ENCODE results near the gene RNF148. TPM values are rescaled to one million over a fixed set of nuclear protein-coding genes. Genes with fewer than 3 reads are reported as not detected.

RNF148 gene
- total and polyA plus RNA-seq, 2 of the 8 experiments (the other 6 are each of a cell fraction or from before 2014, with no cell fraction given), result 0.27 to 0.45 TPM

DNA sequence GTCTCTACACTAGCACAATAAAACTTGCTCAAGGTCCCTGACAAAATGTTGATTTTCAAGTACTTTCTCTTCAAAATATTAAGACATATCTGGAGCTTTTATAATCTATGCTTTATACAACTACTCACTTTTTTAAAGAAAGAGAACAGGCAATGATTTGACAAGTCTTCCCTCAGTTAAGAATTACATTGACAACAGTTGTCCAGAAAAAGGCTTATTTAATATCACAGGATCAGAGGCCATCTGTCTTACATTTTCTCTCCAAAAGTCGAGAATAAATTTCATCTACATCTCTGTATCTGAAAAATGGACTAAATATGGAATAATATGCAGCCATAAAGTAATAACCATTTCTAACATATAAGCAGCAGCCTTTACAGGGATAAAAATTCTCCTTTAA is 8.2 kb upstream of the RNF148 start:
- no peaks in the 10 kb centered on the region for H3K27me3 ChIP-seq (replicated peaks in 1 of 4; ENCODE audit: control insufficient read depth in 3 of 4, extremely low read depth in 1 of 4, insufficient read depth in 3 of 4, low read length in 3 of 4)
- no peak overlapping the region for H3K18ac ChIP-seq (ENCODE audit: extremely low read depth, low read length)
- H2BK12ac ChIP-seq (ENCODE audit: low read depth, low read length), result no peak overlapping the region
- no peaks in the 10 kb centered on the region for H3K23me2 ChIP-seq (ENCODE audit: low read depth, low read length)
- no peak overlapping the region for H3K23ac ChIP-seq (ENCODE audit: insufficient read length)
- H3K27ac ChIP-seq (ENCODE audit: low read depth, low read length), result no peak overlapping the region
- H4K5ac ChIP-seq (ENCODE audit: insufficient read length, low read depth, low read length), result no peak overlapping the region
- H3K36me3 ChIP-seq (ENCODE audit: control insufficient read depth in 2 of 4, insufficient read depth in 4 of 4, low read length in 3 of 4), result no peaks in the 10 kb centered on the region
- no peak for FAIRE-seq
- H2AK5ac ChIP-seq (ENCODE audit: low read depth, low read length), result no peak overlapping the region
- no peak overlapping the region for H4K91ac ChIP-seq (replicated peaks; ENCODE audit: insufficient read length, low read length)
- no peak overlapping the region for H3K4me2 ChIP-seq (ENCODE audit: insufficient read depth in 1 of 2, low read depth in 2 of 2, low read length in 2 of 2)
- no peaks in the 10 kb centered on the region for H3K9me3 ChIP-seq (ENCODE audit: insufficient read depth in 2 of 2, low read depth in 1 of 2, low read length in 1 of 2)
- H2BK20ac ChIP-seq (ENCODE audit: low read length), result no peak overlapping the region
- TF ChIP-seq NANOG (IDR thresholded peaks at IDR 0.05; ENCODE audit: insufficient read depth, low read depth, low read length, poor library complexity, severe bottlenecking) (no peak), CHD1 (IDR thresholded peaks at IDR 0.05; ENCODE audit: low read depth, low read length) (no peak), BACH1 (IDR thresholded peaks at IDR 0.05; ENCODE audit: low read length) (no peak), FOSL1 (IDR thresholded peaks at IDR 0.05; ENCODE audit: insufficient read depth, low read depth, low read length) (no peak), SRF (IDR thresholded peaks at IDR 0.05; ENCODE audit: low read depth, low read length) (no peak), PHF8 (conservative IDR thresholded peaks at IDR 0.05; ENCODE audit: low read depth, low read length) (no peak), CEBPB (IDR thresholded peaks at IDR 0.05; ENCODE audit: low read depth, low read length) (no peak), POLR2AphosphoS5 (IDR thresholded peaks at IDR 0.05; ENCODE audit: low read depth, low read length) (no peak), EZH2 (IDR thresholded peaks at IDR 0.05; ENCODE audit: low read depth, low read length, severe bottlenecking) (no peak), CREB1 (IDR thresholded peaks at IDR 0.05) (no peak)
- TF ChIP-seq, protein P1, sequence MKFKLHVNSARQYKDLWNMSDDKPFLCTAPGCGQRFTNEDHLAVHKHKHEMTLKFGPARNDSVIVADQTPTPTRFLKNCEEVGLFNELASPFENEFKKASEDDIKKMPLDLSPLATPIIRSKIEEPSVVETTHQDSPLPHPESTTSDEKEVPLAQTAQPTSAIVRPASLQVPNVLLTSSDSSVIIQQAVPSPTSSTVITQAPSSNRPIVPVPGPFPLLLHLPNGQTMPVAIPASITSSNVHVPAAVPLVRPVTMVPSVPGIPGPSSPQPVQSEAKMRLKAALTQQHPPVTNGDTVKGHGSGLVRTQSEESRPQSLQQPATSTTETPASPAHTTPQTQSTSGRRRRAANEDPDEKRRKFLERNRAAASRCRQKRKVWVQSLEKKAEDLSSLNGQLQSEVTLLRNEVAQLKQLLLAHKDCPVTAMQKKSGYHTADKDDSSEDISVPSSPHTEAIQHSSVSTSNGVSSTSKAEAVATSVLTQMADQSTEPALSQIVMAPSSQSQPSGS (IDR thresholded peaks at IDR 0.05; ENCODE audit: low read length), result no peak
- TF ChIP-seq, protein P2, sequence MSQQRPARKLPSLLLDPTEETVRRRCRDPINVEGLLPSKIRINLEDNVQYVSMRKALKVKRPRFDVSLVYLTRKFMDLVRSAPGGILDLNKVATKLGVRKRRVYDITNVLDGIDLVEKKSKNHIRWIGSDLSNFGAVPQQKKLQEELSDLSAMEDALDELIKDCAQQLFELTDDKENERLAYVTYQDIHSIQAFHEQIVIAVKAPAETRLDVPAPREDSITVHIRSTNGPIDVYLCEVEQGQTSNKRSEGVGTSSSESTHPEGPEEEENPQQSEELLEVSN (IDR thresholded peaks at IDR 0.05), result no peak
- H2BK5ac ChIP-seq (ENCODE audit: low read depth, low read length), result no peak overlapping the region
- H4K20me1 ChIP-seq (replicated peaks in 1 of 2; ENCODE audit: control insufficient read depth in 1 of 2, insufficient read depth in 2 of 2, low read length in 2 of 2), result no peaks in the 10 kb centered on the region
- ChIA-PET CTCF (ENCODE audit: partially characterized antibody) (interaction anchor here (1.0 to 1.2 kb wide), 3 partner anchors 16 to 93 kb away, joined by 3 to 4 read pairs (median 3); no protein-coding TSS in a partner anchor), POLR2A (ENCODE audit: partially characterized antibody) (no interaction called here)
- no peak overlapping the region for H3K14ac ChIP-seq (ENCODE audit: insufficient read length)
- WGBS, 2 experiments (ENCODE audit: extremely low coverage in 1 of 2, insufficient coverage in 1 of 2, insufficient read length in 1 of 2, insufficient replicate concordance in 2 of 2, low coverage in 1 of 2, low lambda C conversion rate in 2 of 2, missing lambda C conversion rate in 1 of 2), result 100% methylated on average over 1 of the region's 1 CpG; no CpG with 5 or more reads in 1 of the 2 experiments
- no peak overlapping the region for H3K56ac ChIP-seq (replicated peaks; ENCODE audit: insufficient read length, low read depth, low read length)
- no peak overlapping the region for H3K9ac ChIP-seq (replicated peaks in 1 of 4; ENCODE audit: extremely low read depth in 1 of 4, low read depth in 3 of 4, low read length in 3 of 4)
- no peak overlapping the region for H4K8ac ChIP-seq (ENCODE audit: extremely low read depth, insufficient read depth, low read length)
- H3K79me2 ChIP-seq (ENCODE audit: control insufficient read depth in 1 of 2, insufficient read depth in 2 of 2, low read length in 2 of 2), result no peaks in the 10 kb centered on the region
- no peak overlapping the region for H3K4ac ChIP-seq (replicated peaks; ENCODE audit: insufficient read length, low read depth, low read length)
- no peak for DNase-seq (ENCODE audit: low read depth in 1 of 2, low spot score in 2 of 2)
- no peak overlapping the region for H3K4me3 ChIP-seq (ENCODE audit: extremely low read depth in 1 of 4, insufficient read depth in 2 of 4, low read depth in 3 of 4, low read length in 4 of 4)
- H2BK120ac ChIP-seq (replicated peaks; ENCODE audit: low read depth, low read length), result no peak overlapping the region
- H3K79me1 ChIP-seq (ENCODE audit: low read depth, low read length), result no peaks in the 10 kb centered on the region
- no peak overlapping the region for H2AFZ ChIP-seq (ENCODE audit: low read length)
- no peaks in the 10 kb centered on the region for H3K4me1 ChIP-seq (replicated peaks in 1 of 4; ENCODE audit: control insufficient read depth in 3 of 4, insufficient read depth in 4 of 4, low read length in 3 of 4)
- H2BK15ac ChIP-seq (ENCODE audit: low read length), result no peak overlapping the region

Measured in H1 (cell line).